Cardiac muscle cell (in vitro differentiated cells and primary cell): ENCODE results near the gene ALDH5A1. TPM values are rescaled to one million over a fixed set of nuclear protein-coding genes. Genes with fewer than 3 reads are reported as not detected.

Experiments
- DNase-seq, 2 donors: peaks; one replicate each; pipeline versions ENCODE4 v3.0.0 to v3.0.0-alpha.2; 2010 to 2017; ENCODE audit warnings: low read depth in 1 of 2, low spot score in 1 of 2
- H3K27ac ChIP-seq: fragments of 200-600 bp; sonication (generic); 2 replicates; pipeline ENCODE4 v1.5.1; 2016
- H3K27me3 ChIP-seq: fragments of 200-600 bp; sonication (generic); 2 replicates; pipeline ENCODE4 v1.6.0; 2016; ENCODE audit warnings: control low read depth
- H3K36me3 ChIP-seq: fragments of 200-600 bp; sonication (generic); 2 replicates; pipeline ENCODE4 v1.5.1; 2016; ENCODE audit warnings: control low read depth
- H3K4me1 ChIP-seq: fragments of 200-600 bp; sonication (generic); 2 replicates; pipeline ENCODE4 v1.8.1; 2017; ENCODE audit warnings: low read depth, mild to moderate bottlenecking, mixed run types
- H3K4me3 ChIP-seq: fragments of 200-600 bp; sonication (generic); 2 replicates; pipeline ENCODE4 v1.5.1; 2016; ENCODE audit warnings: mild to moderate bottlenecking
- H3K9me3 ChIP-seq: fragments of 200-600 bp; sonication (generic); 2 replicates; pipeline ENCODE4 v1.5.1; 2017; ENCODE audit warnings: low read depth, mild to moderate bottlenecking, control low read depth
- polyA plus RNA-seq: library from polyadenylated mRNA; unstranded; fragments of >200 nt; fragmentation: Nextera tagmentation; extraction: Ambion mirVana; gene quantifications from 2 replicates; pipeline ENCODE4 v1.2.1, GENCODE V29; 2016
- total RNA-seq: library from RNA; depleted of rRNA; stranded (reverse); fragments of >200 nt; gene quantifications from 2 replicates; pipeline ENCODE4 v1.2.3, GENCODE V29; 2016
- TF ChIP-seq, protein P1 (sequence below): IDR thresholded peaks from 2 replicates; pipeline ENCODE4 v1.5.1; 2012; ENCODE audit warnings: low read depth, mild to moderate bottlenecking, low read length

Gene ALDH5A1
- total and polyA plus RNA-seq, 2 experiments from 2014 or later: 10.4 to 15.0 TPM

DNA sequence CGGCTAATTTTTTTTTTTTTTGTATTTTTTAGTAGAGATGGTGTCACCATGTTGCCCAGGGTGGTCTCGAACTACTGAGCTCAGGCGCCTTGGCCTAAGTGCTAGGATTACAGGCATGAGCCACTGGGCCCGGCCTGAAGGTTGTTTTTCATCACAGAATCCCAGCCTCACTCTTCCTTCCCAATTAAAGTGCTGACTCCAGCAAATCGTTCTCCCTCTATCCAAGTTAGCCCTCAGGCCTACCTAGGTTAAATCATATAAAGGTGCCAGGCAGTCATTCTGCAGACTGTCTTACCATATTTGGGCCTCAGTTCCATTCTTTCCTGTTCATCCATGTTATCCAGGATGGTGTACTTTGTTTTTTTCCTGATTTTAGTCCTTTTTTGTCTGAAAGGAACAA lies 56.4 kb downstream of the ALDH5A1 start:
- DNase-seq: no peak

DNA sequence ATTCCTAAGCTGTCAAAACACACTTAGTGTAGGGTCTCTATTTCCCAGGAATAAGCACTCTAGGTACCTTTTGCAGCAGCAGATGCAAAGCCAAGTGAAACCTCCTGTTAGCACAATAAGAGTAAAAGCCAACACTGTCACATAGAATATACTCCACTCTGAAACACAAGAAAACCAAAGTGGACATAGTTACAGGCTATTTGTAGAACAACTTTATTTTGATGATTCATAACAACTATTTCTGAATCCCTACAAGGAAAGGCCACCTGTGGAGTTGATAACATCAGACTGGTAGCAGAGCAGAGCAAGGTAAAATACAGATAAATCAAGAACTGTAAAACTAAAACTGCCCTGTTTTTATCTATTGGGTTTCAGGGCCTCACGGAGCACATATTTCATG lies 59.7 kb downstream of the ALDH5A1 start:
- no peak overlapping the region for H3K4me3 ChIP-seq
- no peak overlapping the region for H3K27ac ChIP-seq
- no peak for DNase-seq
- H3K9me3 ChIP-seq: no peaks in the 10 kb centered on the region
- H3K27me3 ChIP-seq: no peaks in the 10 kb centered on the region
- H3K4me1 ChIP-seq: no peaks in the 10 kb centered on the region
- TF ChIP-seq, protein P1, sequence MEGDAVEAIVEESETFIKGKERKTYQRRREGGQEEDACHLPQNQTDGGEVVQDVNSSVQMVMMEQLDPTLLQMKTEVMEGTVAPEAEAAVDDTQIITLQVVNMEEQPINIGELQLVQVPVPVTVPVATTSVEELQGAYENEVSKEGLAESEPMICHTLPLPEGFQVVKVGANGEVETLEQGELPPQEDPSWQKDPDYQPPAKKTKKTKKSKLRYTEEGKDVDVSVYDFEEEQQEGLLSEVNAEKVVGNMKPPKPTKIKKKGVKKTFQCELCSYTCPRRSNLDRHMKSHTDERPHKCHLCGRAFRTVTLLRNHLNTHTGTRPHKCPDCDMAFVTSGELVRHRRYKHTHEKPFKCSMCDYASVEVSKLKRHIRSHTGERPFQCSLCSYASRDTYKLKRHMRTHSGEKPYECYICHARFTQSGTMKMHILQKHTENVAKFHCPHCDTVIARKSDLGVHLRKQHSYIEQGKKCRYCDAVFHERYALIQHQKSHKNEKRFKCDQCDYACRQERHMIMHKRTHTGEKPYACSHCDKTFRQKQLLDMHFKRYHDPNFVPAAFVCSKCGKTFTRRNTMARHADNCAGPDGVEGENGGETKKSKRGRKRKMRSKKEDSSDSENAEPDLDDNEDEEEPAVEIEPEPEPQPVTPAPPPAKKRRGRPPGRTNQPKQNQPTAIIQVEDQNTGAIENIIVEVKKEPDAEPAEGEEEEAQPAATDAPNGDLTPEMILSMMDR: no peak
- H3K36me3 ChIP-seq: no peaks in the 10 kb centered on the region

More for the DNA sequence above, 56.4 kb downstream of the ALDH5A1 start:
- Histone ChIP-seq H3K27me3 (no peaks in the 10 kb centered on the region), H3K36me3 (no peaks in the 10 kb centered on the region), H3K9me3 (no peaks in the 10 kb centered on the region), H3K4me3 (no peak overlapping the region), H3K27ac (no peak overlapping the region), H3K4me1 (no peaks in the 10 kb centered on the region)
- TF ChIP-seq, protein P1: no peak

DNA sequence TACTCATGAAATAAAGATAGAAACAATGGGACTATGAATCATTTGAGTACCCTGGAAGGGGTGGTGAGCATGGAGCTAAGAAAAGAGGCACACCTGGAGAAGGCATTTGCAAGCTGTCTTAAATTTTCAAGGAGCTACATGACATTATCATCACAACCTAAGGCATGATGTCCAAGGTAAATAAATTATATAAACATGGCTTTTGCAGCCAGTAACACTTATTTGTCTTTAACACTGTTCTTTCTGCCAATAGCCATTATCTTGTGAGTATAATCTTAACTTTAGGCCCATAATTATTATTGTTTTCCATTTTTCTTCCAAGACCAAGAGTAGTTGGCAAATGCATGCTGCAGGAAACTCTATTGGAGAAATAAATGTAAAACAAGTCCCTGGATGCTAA lies 63.7 kb downstream of the ALDH5A1 start:
- no peak for DNase-seq
- no peaks in the 10 kb centered on the region for H3K4me1 ChIP-seq
- no peaks in the 10 kb centered on the region for H3K9me3 ChIP-seq
- no peaks in the 10 kb centered on the region for H3K27me3 ChIP-seq
- no peak overlapping the region for H3K27ac ChIP-seq
- H3K4me3 ChIP-seq: no peak overlapping the region
- H3K36me3 ChIP-seq: no peaks in the 10 kb centered on the region
- TF ChIP-seq, protein P1: no peak

DNA sequence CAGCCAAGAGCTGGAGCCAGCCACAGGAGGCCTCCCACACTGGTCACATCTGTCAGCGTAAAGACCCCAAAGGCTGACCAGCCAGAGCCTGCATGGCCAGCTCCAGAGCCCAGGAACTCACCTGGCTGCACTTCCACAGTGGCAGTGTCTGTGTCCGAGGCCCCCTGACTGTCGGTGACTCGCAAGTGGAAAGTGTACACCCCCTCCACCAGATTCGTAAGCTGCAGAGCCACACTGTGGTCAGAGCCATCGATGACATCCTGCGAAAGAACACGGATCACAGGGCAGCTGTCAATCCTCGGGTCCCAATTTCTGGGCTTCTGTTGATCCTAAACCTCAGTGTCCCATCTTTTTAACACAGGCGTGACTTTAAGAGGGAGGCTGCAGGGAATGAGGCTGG lies 69.3 kb downstream of the ALDH5A1 start:
- DNase-seq: no peak
- Histone ChIP-seq H3K4me1 (no peaks in the 10 kb centered on the region), H3K9me3 (no peaks in the 10 kb centered on the region), H3K36me3 (no peaks in the 10 kb centered on the region), H3K27me3 (no peaks in the 10 kb centered on the region), H3K27ac (no peak overlapping the region), H3K4me3 (no peak overlapping the region)
- TF ChIP-seq, protein P1: no peak

DNA sequence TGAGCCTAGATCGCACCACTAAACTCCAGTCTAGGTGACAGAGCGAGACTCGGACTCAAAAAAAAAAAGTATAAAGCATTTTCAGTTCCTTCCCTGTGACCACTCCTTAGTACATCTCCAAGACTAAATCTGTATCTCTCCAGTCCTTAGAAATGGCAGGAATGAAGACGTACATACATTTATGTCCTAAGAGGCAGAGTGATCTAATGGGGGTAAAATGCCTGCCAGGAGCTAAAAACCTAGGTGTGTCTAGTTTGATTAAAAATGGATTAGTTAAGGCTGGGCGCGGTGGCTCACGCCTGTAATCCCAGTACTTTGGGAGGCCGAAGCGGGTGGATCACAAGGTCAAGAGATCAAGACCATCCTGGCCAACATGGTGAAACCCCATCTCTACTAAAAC lies 70.4 kb downstream of the ALDH5A1 start:
- Histone ChIP-seq H3K36me3 (no peaks in the 10 kb centered on the region), H3K27ac (no peak overlapping the region), H3K4me1 (no peaks in the 10 kb centered on the region), H3K27me3 (no peaks in the 10 kb centered on the region), H3K9me3 (no peaks in the 10 kb centered on the region), H3K4me3 (no peak overlapping the region)
- no peak for DNase-seq
- TF ChIP-seq, protein P1: no peak
